Right atrium auricular region (tissue), 2 donors: ENCODE results near the gene NECTIN2. TPM values are rescaled to one million over a fixed set of nuclear protein-coding genes. Genes with fewer than 3 reads are reported as not detected.

Source experiments
- DNase-seq: peaks from one replicate; pipeline ENCODE4 v3.0.0-alpha.2; 2019; ENCODE audit warnings: low spot score
- H3K27ac ChIP-seq, 2 donors: fragments of 200-600 bp; sonication (generic); 1 replicate in 1 of 2; 2 replicates in 1 of 2; pipeline ENCODE4 v1.5.1; 2016 to 2019
- H3K27me3 ChIP-seq, 2 donors: fragments of 200-600 bp; sonication (generic); one replicate each; pipeline versions ENCODE4 v1.5.1 to v1.6.0; 2017 to 2019
- H3K36me3 ChIP-seq: fragments of 200-600 bp; sonication (generic); one replicate; pipeline ENCODE4 v1.5.1; 2016
- H3K4me1 ChIP-seq, 2 donors: fragments of 200-600 bp; sonication (generic); one replicate each; pipeline versions ENCODE4 v1.5.1 to v1.6.0; 2017 to 2019
- H3K4me3 ChIP-seq, 2 donors: fragments of 200-600 bp; sonication (generic); 1 replicate in 1 of 2; 2 replicates in 1 of 2; pipeline ENCODE4 v1.5.1; 2017 to 2019; ENCODE audit warnings: mild to moderate bottlenecking in 1 of 2, moderate library complexity in 1 of 2
- H3K9me3 ChIP-seq, 2 donors: fragments of 200-600 bp; sonication (generic); one replicate each; pipeline ENCODE4 v1.5.1; 2019
- total RNA-seq, 2 donors: library from RNA; depleted of rRNA; stranded (reverse); fragments of >200 nt; gene quantifications; one replicate each; pipeline ENCODE4 v1.1.0, GENCODE V29; 2016
- TF ChIP-seq, protein P1 (sequence below), 2 donors: fragments of 200-600 bp; sonication (generic); IDR thresholded peaks; one replicate each; pipeline ENCODE4 v1.5.1; 2019; ENCODE audit warnings: antibody characterized with exemption in 2 of 2

The NECTIN2 gene
- total RNA-seq, 2 donors from 2014 or later = 65.1 to 95.7 TPM

DNA sequence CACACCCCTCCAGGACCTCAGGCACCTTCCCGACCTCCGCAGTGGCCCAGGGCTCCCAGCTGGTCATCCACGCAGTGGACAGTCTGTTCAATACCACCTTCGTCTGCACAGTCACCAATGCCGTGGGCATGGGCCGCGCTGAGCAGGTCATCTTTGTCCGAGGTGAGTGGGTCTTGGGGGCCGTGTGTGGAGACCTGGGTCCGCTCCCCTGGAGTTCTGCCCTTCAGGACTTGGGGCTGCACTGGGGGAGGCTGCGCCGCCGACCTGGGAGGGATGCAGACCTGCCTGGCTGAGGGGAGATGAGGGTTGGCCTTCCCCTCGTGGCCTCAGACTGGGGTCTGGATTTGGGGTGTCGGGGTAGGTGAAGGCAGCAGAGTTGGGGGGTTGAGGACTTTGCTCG, 28.2 kb downstream of the NECTIN2 start:
- no peak overlapping the region for H3K4me3 ChIP-seq
- peaks cover 0 to 30% of the 10 kb centered on the region in 2 donors for H3K4me1 ChIP-seq
- no peak for DNase-seq
- H3K36me3 ChIP-seq = peaks cover 75% of the 10 kb centered on the region
- no peaks in the 10 kb centered on the region for H3K9me3 ChIP-seq
- H3K27ac ChIP-seq = no peak overlapping the region
- H3K27me3 ChIP-seq = no peaks in the 10 kb centered on the region
- TF ChIP-seq, protein P1, sequence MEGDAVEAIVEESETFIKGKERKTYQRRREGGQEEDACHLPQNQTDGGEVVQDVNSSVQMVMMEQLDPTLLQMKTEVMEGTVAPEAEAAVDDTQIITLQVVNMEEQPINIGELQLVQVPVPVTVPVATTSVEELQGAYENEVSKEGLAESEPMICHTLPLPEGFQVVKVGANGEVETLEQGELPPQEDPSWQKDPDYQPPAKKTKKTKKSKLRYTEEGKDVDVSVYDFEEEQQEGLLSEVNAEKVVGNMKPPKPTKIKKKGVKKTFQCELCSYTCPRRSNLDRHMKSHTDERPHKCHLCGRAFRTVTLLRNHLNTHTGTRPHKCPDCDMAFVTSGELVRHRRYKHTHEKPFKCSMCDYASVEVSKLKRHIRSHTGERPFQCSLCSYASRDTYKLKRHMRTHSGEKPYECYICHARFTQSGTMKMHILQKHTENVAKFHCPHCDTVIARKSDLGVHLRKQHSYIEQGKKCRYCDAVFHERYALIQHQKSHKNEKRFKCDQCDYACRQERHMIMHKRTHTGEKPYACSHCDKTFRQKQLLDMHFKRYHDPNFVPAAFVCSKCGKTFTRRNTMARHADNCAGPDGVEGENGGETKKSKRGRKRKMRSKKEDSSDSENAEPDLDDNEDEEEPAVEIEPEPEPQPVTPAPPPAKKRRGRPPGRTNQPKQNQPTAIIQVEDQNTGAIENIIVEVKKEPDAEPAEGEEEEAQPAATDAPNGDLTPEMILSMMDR (IDR thresholded peaks at IDR 0.05) = no peak

DNA sequence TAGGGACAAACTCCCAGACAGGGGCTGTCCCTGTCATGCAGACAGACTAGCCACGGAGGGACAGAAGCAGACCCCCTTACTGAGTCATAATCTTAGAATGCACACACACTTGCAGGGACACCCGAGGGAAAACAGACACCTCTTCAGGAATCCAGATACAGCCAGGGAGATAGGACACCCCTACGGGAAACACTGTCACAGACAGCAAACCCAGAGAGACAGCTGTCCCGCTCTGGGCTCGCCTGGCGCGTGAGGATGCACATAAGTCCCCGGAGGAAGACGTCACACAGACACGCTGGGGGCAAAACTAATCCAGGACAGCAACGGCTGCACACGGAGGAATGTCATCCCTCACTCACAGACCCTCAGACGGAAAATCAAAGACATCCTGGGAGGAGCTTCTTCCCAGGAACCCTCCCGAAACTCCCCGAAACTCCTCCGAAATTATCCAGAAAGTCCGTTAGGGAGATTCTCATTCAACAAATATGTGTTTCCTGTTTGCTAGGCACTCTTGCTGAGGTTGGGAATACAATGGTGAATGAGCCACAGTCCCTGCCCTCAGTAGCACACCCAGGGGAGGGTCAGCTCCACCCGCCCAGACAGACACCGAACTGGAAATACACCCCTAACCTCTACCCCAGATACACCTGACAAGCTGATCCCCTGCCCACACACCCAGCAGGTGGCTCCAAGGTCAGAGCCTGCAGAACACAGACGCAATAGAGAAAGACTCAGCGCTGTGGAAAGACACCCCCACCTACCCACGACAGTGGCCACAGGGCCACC, 29.8 kb downstream of the NECTIN2 start:
- Histone ChIP-seq H3K36me3 (peaks cover 73% of the 10 kb centered on the region), H3K4me3 (no peak overlapping the region), H3K27ac (peak overlapping the region in 1 of 2 donors; percentile 7), H3K27me3 (no peaks in the 10 kb centered on the region), H3K9me3 (no peaks in the 10 kb centered on the region), H3K4me1 (peaks cover 0 to 15% of the 10 kb centered on the region in 2 donors)
- DNase-seq = no peak
- TF ChIP-seq, protein P1 (IDR thresholded peaks at IDR 0.05) = no peak

DNA sequence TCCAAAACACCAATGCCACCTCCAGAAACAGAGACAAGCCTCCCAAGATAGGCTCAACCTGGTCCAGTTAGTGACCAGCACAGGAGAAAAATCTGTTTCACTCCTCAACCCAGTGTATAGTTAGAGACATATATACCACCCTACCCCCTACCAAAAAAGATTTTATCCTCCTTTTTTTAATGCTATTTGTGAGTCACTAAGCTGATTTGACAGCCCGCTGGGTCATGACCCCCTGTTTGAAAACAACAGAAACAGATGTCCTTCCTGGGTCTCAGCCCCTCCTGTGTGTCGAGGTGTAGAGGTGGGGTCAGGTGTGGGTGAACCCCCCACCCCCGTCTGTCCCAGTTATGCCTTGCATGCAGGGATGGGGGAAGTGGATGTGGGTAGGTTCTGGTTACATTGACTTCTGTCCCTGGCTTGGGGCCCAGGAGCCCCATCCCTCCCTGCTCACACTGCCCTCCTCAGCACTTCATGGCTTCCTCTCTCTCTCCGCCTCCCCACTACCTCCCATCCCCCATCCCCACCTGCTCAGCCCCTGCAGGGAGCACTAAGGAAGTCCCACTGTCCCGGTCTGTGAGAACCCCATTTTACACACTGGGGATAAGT, 30.9 kb downstream of the NECTIN2 start:
- no peak for DNase-seq
- H3K36me3 ChIP-seq = peaks cover 61% of the 10 kb centered on the region
- TF ChIP-seq, protein P1 (IDR thresholded peaks at IDR 0.05) = no peak

DNA sequence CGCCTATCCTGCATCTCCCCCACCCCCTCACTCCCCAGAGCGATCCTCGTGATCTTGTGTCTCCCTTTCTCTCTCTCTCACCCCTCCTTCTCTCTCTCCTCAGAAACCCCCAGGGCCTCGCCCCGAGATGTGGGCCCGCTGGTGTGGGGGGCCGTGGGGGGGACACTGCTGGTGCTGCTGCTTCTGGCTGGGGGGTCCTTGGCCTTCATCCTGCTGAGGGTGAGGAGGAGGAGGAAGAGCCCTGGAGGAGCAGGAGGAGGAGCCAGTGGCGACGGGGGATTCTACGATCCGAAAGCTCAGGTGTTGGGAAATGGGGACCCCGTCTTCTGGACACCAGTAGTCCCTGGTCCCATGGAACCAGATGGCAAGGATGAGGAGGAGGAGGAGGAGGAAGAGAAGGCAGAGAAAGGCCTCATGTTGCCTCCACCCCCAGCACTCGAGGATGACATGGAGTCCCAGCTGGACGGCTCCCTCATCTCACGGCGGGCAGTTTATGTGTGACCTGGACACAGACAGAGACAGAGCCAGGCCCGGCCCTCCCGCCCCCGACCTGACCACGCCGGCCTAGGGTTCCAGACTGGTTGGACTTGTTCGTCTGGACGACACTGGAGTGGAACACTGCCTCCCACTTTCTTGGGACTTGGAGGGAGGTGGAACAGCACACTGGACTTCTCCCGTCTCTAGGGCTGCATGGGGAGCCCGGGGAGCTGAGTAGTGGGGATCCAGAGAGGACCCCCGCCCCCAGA, 32.2 kb downstream of the NECTIN2 start:
- Histone ChIP-seq H3K4me3 (no peak overlapping the region), H3K4me1 (peaks cover 0 to 5% of the 10 kb centered on the region in 2 donors), H3K27me3 (no peaks in the 10 kb centered on the region), H3K27ac (no peak overlapping the region), H3K36me3 (peaks cover 50% of the 10 kb centered on the region), H3K9me3 (no peaks in the 10 kb centered on the region)
- no peak for DNase-seq
- TF ChIP-seq, protein P1 (IDR thresholded peaks at IDR 0.05) = no peak

More for the DNA sequence above, 30.9 kb downstream of the NECTIN2 start:
- Histone ChIP-seq H3K4me3 (no peak overlapping the region), H3K4me1 (peaks cover 0 to 5% of the 10 kb centered on the region in 2 donors), H3K27ac (no peak overlapping the region), H3K27me3 (no peaks in the 10 kb centered on the region), H3K9me3 (no peaks in the 10 kb centered on the region)

DNA sequence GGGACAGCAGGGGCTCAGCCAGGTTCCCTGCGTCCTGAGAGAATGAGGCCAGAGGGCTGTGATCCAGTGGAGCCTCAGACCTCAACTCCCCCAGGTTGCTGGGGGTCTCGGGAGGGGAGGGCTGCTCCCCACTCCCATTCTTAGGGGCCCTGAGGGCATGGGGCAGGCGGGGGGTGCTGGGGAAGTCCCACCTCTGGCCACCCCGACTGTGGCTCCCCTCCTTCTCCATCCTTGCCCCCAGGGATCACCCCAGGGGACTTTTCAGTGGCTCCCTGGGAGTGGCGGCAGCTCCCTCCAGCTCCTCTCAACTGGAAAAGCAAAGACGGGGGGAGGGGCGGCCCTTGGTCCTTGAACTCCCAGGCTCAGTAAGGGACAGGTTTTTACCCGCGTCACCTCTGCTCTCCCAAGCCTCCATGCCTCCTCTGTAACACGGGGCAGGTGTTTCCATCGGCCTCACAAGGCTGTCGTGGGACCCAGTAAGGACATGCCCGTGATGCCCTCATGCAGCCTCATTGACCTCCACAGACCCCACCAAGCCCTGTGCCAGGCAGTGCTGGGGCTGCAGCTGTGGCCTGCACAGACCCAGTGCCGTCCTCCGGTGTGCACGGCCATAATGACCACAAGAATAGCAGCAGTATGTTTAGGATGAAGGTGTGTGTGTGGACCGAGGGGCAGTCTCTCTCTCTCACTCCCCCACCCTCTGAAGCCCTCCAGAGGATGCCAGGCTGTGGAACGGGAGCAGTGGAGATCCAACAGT, 33.4 kb downstream of the NECTIN2 start:
- no peaks in the 10 kb centered on the region for H3K9me3 ChIP-seq
- H3K4me1 ChIP-seq = peaks cover 0 to 5% of the 10 kb centered on the region in 2 donors
- H3K27ac ChIP-seq = no peak overlapping the region
- TF ChIP-seq, protein P1 (IDR thresholded peaks at IDR 0.05) = no peak
- no peak overlapping the region for H3K4me3 ChIP-seq
- H3K36me3 ChIP-seq = peaks cover 38% of the 10 kb centered on the region
- H3K27me3 ChIP-seq = no peaks in the 10 kb centered on the region
- DNase-seq = no peak
